ENCODE measurements around the gene LRRC46. TPM values are rescaled to one million over a fixed set of nuclear protein-coding genes. Genes with fewer than 3 reads are reported as not detected.

Gene LRRC46
- total RNA-seq, 1 experiment from 2014 or later: 0.39 TPM

DNA sequence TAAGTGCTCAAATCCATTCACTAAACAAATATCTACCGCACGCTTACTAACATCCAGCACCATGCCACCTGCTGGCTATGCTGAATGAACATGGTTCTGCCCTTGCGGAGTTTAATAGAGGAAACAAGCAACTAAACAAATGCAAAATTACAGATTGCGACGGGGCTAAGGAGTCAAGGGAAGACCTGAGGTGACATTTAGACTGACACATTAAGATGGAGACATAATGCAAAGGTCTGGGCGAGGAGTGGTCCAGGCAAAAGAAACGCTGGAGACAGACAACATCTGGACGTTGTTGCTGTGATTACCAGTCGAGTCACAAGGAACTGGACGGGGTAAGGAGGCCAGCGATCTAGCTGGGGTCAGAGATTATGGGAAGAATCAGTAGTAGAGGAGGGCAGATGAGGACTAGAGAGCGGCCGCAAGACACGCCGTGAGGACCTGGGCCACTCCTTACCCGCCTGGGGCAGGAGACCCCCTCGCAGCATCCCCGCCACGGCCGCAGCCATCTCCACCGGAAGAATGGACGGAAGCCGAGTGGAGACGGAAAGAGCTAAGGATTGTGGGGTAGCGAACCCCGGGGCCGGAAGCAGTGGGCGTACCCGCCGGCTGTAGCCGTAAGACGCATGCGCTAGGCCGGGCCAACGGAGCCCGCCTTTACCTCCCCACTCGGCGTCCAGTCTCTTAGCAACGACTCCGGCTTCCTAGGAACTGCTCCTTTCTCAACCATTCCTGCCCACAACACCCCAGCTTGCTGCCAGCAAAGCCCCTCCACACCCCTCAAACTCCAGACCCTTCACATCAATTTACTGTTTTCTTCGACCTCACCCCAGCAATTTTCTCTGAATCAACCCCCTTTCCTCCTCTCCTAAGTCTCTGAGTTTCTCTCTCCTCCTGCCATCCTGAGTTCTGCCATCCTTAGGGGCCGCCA is at the start of gene LRRC46, which contains the start of gene MRPL10 (continued):
- TF ChIP-seq, protein P1, sequence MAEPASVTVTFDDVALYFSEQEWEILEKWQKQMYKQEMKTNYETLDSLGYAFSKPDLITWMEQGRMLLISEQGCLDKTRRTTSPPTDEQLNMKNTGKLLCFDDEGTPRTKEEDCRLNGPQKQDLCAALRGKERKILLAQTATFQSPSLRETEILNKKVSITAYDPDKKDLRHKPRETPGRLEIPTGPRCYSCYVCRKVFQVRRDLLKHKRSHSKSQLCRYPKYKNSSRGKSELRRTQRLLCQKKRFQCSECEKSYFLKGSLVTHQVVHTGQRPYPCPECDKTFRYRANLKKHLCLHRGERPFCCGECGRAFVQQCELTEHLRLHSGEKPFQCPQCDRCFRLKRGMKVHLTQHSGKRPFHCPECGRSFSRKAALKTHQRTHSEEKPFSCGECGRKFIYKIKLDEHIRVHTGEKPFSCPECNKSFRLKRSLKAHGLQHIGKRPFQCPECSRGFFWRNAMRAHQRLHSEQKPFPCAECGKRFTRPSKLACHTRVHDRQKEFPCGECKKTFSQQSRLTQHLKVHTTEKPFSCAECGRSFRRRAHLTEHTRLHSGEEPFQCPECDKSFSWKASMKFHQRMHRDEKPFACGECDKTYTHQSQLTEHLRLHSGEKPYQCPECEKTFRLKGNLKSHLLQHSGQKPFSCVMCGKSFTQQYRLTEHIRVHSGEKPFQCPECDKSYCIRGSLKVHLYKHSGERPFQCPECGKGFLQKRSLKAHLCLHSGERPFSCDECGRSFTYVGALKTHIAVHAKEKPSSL (CRISPR knock-in tag; conservative IDR thresholded peaks at IDR 0.05): no peak
- no peak for TF ChIP-seq RORB (CRISPR knock-in tag; IDR thresholded peaks at IDR 0.05)
- TF ChIP-seq JAZF1 (CRISPR knock-in tag; IDR thresholded peaks at IDR 0.05): no peak
- TF ChIP-seq, protein P2, sequence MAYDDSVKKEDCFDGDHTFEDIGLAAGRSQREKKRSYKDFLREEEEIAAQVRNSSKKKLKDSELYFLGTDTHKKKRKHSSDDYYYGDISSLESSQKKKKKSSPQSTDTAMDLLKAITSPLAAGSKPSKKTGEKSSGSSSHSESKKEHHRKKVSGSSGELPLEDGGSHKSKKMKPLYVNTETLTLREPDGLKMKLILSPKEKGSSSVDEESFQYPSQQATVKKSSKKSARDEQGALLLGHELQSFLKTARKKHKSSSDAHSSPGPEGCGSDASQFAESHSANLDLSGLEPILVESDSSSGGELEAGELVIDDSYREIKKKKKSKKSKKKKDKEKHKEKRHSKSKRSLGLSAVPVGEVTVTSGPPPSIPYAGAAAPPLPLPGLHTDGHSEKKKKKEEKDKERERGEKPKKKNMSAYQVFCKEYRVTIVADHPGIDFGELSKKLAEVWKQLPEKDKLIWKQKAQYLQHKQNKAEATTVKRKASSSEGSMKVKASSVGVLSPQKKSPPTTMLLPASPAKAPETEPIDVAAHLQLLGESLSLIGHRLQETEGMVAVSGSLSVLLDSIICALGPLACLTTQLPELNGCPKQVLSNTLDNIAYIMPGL (CRISPR knock-in tag; IDR thresholded peaks at IDR 0.05): peak; percentile 52; the same call in 1 of the 2 replicates
- 0 out of 2 replicates have a peak, but pooled peaks have one; percentile 48 for TF ChIP-seq MYBL2 (CRISPR knock-in tag; IDR thresholded peaks at IDR 0.05)
- TF ChIP-seq, protein P3, sequence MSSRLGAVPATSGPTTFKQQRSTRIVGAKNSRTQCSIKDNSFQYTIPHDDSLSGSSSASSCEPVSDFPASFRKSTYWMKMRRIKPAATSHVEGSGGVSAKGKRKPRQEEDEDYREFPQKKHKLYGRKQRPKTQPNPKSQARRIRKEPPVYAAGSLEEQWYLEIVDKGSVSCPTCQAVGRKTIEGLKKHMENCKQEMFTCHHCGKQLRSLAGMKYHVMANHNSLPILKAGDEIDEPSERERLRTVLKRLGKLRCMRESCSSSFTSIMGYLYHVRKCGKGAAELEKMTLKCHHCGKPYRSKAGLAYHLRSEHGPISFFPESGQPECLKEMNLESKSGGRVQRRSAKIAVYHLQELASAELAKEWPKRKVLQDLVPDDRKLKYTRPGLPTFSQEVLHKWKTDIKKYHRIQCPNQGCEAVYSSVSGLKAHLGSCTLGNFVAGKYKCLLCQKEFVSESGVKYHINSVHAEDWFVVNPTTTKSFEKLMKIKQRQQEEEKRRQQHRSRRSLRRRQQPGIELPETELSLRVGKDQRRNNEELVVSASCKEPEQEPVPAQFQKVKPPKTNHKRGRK (CRISPR knock-in tag; IDR thresholded peaks at IDR 0.05; ENCODE audit: borderline replicate concordance): no peak

DNA sequence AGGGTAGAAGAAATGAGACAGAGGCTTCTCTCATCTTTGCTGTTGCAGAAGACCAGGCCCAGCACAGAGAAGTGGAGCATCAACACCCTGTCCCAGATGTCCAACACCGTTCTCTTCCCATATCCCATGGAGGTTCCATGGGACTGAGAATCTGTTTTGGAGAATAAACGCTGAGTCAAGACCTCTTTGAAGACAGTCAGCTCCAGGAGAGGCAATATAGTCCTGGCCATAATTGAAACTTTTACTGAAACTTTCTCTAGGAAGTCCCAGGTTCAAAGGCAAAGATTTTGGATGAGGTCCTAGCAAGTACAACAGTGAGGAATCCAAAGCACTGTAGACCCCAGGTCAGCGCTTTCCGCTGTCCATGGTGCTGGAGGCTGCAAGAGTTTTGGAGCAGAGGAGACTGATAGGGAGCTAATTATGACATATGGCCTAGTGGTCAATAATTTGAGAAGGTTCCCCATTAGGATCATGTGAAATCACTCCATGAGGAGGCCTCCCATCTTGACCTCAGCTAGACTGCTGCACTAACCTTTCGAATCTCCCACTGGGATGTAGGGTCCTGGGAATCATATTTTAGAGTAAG is 45.8 kb upstream of the LRRC46 start:
- Mint-ChIP-seq H3K27me3 (ENCODE audit: low read depth) (peaks cover 65% of the 10 kb centered on the region), H3K27ac (no peak overlapping the region), H3K9me3 (no peaks in the 10 kb centered on the region), H3K36me3 (no peaks in the 10 kb centered on the region), H3K4me3 (no peak overlapping the region), H3K4me1 (peaks cover 5% of the 10 kb centered on the region; the same call in 1 of the 2 replicates)
- ChIA-PET CTCF (interaction anchor here (1.0 to 1.5 kb wide), 4 partner anchors 10 to 104 kb away, joined by 4 to 5 read pairs (median 5); no protein-coding TSS in a partner anchor), POLR2A (no interaction called here)
- ATAC-seq (peak; percentile 36), DNase-seq (ENCODE audit: low spot score) (peak; percentile 82)
- TF ChIP-seq CREB1 (CRISPR knock-in tag; IDR thresholded peaks at IDR 0.05) (0 out of 2 replicates have a peak, but pooled peaks have one; percentile 43), MYBL2 (CRISPR knock-in tag; IDR thresholded peaks at IDR 0.05) (0 out of 2 replicates have a peak, but pooled peaks have one; percentile 61), ZBTB43 (CRISPR knock-in tag; IDR thresholded peaks at IDR 0.05) (peak; percentile 37; the same call in 1 of the 2 replicates), ZNF232 (CRISPR knock-in tag; IDR thresholded peaks at IDR 0.05) (peak; percentile 69; the same call in 1 of the 2 replicates), USF1 (CRISPR knock-in tag; IDR thresholded peaks at IDR 0.05) (peak; percentile 57; the same call in 1 of the 2 replicates), SMAD3 (CRISPR knock-in tag; IDR thresholded peaks at IDR 0.05; ENCODE audit: borderline replicate concordance) (peak; percentile 83; the same call in 1 of the 2 replicates), TP53 (CRISPR knock-in tag; IDR thresholded peaks at IDR 0.05) (0 out of 2 replicates have a peak, but pooled peaks have one; percentile 29), FOXK1 (CRISPR knock-in tag; IDR thresholded peaks at IDR 0.05) (0 out of 2 replicates have a peak, but pooled peaks have one; percentile 30), HMGA2 (CRISPR knock-in tag; IDR thresholded peaks at IDR 0.05) (no peak), NFE2L1 (CRISPR knock-in tag; IDR thresholded peaks at IDR 0.05) (0 out of 2 replicates have a peak, but pooled peaks have one; percentile 52), TEAD4 (CRISPR knock-in tag; IDR thresholded peaks at IDR 0.05) (0 out of 2 replicates have a peak, but pooled peaks have one; percentile 64), SMAD4 (CRISPR knock-in tag; IDR thresholded peaks at IDR 0.05) (0 out of 2 replicates have a peak, but pooled peaks have one; percentile 68), TEAD1 (CRISPR knock-in tag; IDR thresholded peaks at IDR 0.05) (peak; percentile 85)
- TF ChIP-seq, protein P4, sequence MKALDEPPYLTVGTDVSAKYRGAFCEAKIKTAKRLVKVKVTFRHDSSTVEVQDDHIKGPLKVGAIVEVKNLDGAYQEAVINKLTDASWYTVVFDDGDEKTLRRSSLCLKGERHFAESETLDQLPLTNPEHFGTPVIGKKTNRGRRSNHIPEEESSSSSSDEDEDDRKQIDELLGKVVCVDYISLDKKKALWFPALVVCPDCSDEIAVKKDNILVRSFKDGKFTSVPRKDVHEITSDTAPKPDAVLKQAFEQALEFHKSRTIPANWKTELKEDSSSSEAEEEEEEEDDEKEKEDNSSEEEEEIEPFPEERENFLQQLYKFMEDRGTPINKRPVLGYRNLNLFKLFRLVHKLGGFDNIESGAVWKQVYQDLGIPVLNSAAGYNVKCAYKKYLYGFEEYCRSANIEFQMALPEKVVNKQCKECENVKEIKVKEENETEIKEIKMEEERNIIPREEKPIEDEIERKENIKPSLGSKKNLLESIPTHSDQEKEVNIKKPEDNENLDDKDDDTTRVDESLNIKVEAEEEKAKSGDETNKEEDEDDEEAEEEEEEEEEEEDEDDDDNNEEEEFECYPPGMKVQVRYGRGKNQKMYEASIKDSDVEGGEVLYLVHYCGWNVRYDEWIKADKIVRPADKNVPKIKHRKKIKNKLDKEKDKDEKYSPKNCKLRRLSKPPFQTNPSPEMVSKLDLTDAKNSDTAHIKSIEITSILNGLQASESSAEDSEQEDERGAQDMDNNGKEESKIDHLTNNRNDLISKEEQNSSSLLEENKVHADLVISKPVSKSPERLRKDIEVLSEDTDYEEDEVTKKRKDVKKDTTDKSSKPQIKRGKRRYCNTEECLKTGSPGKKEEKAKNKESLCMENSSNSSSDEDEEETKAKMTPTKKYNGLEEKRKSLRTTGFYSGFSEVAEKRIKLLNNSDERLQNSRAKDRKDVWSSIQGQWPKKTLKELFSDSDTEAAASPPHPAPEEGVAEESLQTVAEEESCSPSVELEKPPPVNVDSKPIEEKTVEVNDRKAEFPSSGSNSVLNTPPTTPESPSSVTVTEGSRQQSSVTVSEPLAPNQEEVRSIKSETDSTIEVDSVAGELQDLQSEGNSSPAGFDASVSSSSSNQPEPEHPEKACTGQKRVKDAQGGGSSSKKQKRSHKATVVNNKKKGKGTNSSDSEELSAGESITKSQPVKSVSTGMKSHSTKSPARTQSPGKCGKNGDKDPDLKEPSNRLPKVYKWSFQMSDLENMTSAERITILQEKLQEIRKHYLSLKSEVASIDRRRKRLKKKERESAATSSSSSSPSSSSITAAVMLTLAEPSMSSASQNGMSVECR (CRISPR knock-in tag; IDR thresholded peaks at IDR 0.05; ENCODE audit: borderline replicate concordance): peak; percentile 78; the same call in 1 of the 2 replicates
